ACC112 (cell line): ENCODE data around the gene PRAF2.

ENCODE experiments used
- H2AFZ ChIP-seq: fragments of 200-600 bp; sonication (generic); one replicate; pipeline ENCODE4 v1.6.0; 2017; ENCODE audit warnings: antibody characterized with exemption, low read length; ENCODE audit not compliant: unreplicated experiment
- H3K27ac ChIP-seq: fragments of 200-600 bp; sonication (generic); 2 replicates; pipeline ENCODE4 v1.5.1; 2014; ENCODE audit warnings: low read depth, mild to moderate bottlenecking, antibody characterized with exemption, low read length, moderate library complexity
- H3K27me3 ChIP-seq: fragments of 200-600 bp; sonication (generic); 2 replicates; pipeline ENCODE4 v1.6.1; 2014; ENCODE audit warnings: mild to moderate bottlenecking, antibody characterized with exemption, low read length, moderate library complexity, mixed read lengths; ENCODE audit not compliant: insufficient read depth
- H3K36me3 ChIP-seq: fragments of 200-600 bp; sonication (generic); 2 replicates; pipeline ENCODE4 v1.6.1; 2016; ENCODE audit warnings: mild to moderate bottlenecking, antibody characterized with exemption, low read length, moderate library complexity, mixed read lengths; ENCODE audit not compliant: insufficient read depth
- H3K4me1 ChIP-seq: fragments of 200-600 bp; sonication (generic); one replicate; pipeline ENCODE4 v1.6.1; 2016; ENCODE audit warnings: low read length, mixed read lengths; ENCODE audit not compliant: insufficient read depth, unreplicated experiment, control insufficient read depth
- H3K4me3 ChIP-seq: fragments of 200-600 bp; sonication (generic); 2 replicates; pipeline ENCODE4 v1.5.1; 2014; ENCODE audit warnings: mild to moderate bottlenecking, low read depth, low read length
- H3K79me2 ChIP-seq: fragments of 200-600 bp; sonication (generic); one replicate; pipeline ENCODE4 v1.6.0; 2016; ENCODE audit warnings: low read length; ENCODE audit not compliant: control insufficient read depth, unreplicated experiment, insufficient read depth

PRAF2 gene

GRCh38 chrX:49103637-49104036, 29.8 kb upstream of the PRAF2 start:
- Histone ChIP-seq H3K36me3 (no peaks in the 10 kb centered on the region), H3K27me3 (no peaks in the 10 kb centered on the region), H3K4me3 (no peak overlapping the region), H3K79me2 (no peaks in the 10 kb centered on the region), H2AFZ (no peak overlapping the region), H3K27ac (no peak overlapping the region), H3K4me1 (no peaks in the 10 kb centered on the region)

DNA sequence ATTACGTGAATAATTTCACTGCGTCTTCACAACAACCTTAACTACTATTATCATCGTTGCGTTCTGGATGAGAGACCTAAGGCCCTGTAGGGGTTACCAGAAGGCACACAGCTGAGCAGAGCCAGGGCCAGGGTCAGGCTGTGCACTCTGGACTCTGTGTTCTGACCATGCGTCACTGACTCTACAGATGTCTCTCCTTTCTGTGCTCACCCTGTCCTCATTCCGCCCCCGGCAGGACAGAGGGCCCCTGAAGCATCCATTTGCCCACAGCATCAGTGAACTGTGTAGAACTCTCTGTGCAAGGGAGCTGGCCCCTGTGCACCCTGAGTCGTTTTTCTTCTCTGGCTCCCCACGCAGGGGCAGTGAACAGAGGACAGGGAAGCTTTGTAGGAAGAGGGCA, 28.4 kb upstream of the PRAF2 start:
- H3K4me3 ChIP-seq, result no peak overlapping the region; the same call in 1 of the 2 replicates
- no peaks in the 10 kb centered on the region for H3K4me1 ChIP-seq
- H3K36me3 ChIP-seq, result no peaks in the 10 kb centered on the region
- H2AFZ ChIP-seq, result no peak overlapping the region
- H3K79me2 ChIP-seq, result no peaks in the 10 kb centered on the region
- no peak overlapping the region for H3K27ac ChIP-seq
- H3K27me3 ChIP-seq, result no peaks in the 10 kb centered on the region

DNA sequence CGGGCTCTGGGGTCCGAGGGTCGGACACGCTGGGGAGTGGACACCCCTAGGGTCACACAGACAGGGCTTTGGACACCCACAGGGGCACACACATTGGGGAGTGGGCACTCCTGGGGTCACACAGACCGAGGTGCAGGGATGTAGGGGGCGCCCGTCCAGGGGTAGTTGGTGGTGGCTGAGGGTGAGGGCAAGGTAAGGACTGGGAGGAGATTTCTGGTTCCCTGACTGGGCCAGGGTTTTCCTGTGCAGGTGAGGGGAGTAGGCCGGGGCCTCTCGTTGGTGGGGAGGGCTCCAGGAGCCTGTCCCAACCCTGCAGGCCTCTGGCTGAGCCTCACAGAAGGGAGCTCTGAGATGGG, 27.8 kb upstream of the PRAF2 start:
- Histone ChIP-seq H3K36me3 (no peaks in the 10 kb centered on the region), H3K79me2 (no peaks in the 10 kb centered on the region), H3K27ac (no peak overlapping the region), H2AFZ (no peak overlapping the region), H3K27me3 (no peaks in the 10 kb centered on the region), H3K4me3 (peak overlapping the region; percentile 78), H3K4me1 (no peaks in the 10 kb centered on the region)

DNA sequence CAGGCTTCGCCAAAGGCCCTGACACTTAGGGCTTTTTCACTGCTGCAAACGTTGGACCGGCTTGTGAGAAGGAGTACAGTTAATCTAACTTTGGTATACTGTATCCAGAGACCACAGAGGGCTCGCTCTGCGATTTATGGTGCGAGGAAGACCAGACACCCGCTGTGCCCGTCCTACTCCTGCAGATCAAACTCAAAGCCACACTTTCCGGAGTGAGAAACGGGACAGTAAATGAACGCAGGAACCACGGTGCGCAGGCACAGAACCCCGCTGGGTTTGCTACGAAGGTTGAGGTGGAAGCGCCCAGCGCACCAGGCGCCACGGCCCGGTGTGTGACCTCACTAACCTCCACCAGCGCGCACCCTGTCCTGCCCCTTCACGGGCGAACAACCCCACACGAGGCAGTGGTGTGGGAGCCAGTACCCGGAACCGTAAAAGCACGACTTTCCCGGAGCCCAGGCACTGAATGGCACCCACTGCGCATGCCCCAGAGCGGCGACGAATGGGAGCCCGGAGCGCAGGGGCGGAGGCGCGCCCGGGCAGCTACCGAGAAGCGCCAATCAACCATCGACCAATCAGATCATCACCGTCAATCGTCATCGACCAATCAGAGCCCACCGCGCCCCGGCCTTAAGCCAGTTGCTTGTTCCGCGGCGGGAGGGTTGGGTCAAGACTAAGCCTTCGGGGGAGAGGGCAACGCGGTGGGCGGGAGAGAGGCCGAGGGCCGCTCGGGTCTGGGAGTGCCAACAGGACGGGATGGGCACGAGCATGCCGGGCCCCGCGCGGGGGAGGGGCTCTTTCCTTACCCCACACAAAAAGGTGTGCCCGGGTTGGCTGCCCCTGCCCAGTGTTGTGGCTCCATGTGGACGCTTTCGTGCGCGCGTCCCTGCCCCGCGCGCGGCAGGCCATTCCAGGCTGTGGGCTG, 27.2 kb upstream of the PRAF2 start:
- H2AFZ ChIP-seq, result no peak overlapping the region
- H3K4me3 ChIP-seq, result peak overlapping the region; percentile 78
- H3K27ac ChIP-seq, result no peak overlapping the region
- no peaks in the 10 kb centered on the region for H3K27me3 ChIP-seq
- no peaks in the 10 kb centered on the region for H3K4me1 ChIP-seq
- no peaks in the 10 kb centered on the region for H3K79me2 ChIP-seq
- no peaks in the 10 kb centered on the region for H3K36me3 ChIP-seq

GRCh38 chrX:49096419-49096818, 22.6 kb upstream of the PRAF2 start:
- Histone ChIP-seq H3K27ac (no peak overlapping the region), H3K36me3 (no peaks in the 10 kb centered on the region), H2AFZ (no peak overlapping the region), H3K27me3 (no peaks in the 10 kb centered on the region), H3K4me1 (no peaks in the 10 kb centered on the region), H3K79me2 (no peaks in the 10 kb centered on the region), H3K4me3 (no peak overlapping the region)

DNA sequence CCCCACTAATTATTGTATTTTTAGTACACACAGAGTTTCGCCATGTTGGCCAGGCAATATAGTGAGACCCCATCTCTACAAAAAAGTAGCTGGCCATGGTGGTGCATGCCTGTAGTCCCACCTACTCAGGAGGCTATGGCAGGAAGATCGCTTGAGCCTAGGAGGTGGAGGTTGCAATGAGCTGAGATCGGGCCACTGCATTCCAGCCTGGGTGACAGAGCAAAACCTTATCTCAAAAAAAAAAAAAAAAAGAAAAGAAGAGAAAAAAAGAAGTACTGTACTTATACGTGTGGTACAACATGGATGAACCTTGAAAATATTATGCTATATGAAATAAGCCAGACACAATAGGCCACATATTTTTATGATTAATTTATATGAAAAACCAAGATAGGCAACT, 15.8 kb upstream of the PRAF2 start:
- Histone ChIP-seq H3K79me2 (no peaks in the 10 kb centered on the region), H3K4me1 (no peaks in the 10 kb centered on the region), H2AFZ (no peak overlapping the region), H3K4me3 (no peak overlapping the region), H3K36me3 (no peaks in the 10 kb centered on the region), H3K27ac (no peak overlapping the region), H3K27me3 (no peaks in the 10 kb centered on the region)

GRCh38 chrX:49082271-49082871, 8.6 kb upstream of the PRAF2 start:
- Histone ChIP-seq H2AFZ (no peak overlapping the region), H3K79me2 (no peaks in the 10 kb centered on the region), H3K27me3 (no peaks in the 10 kb centered on the region), H3K36me3 (no peaks in the 10 kb centered on the region), H3K4me3 (no peak overlapping the region), H3K4me1 (no peaks in the 10 kb centered on the region), H3K27ac (no peak overlapping the region)

- peak within 1 kb of the TSS; percentile 46 for H2AFZ ChIP-seq
- no peaks in the 10 kb centered on the region for H3K4me1 ChIP-seq
- peak within 1 kb of the TSS; percentile 82 for H3K4me3 ChIP-seq
- no peaks in the 10 kb centered on the region for H3K36me3 ChIP-seq
- H3K79me2 ChIP-seq, result no peaks in the 10 kb centered on the region
- H3K27me3 ChIP-seq, result no peaks in the 10 kb centered on the region
- peak within 1 kb of the TSS; percentile 80 for H3K27ac ChIP-seq
Observed at GRCh38 chrX:49079489-49080428, 6.0 kb upstream of the PRAF2 start, which contains the start of gene WDR45. TSS of gene WDR45 (minus strand) at chrX:49079887. CDS start at chrX:49078095, 1,792 bp downstream.

- Histone ChIP-seq H3K79me2 (peaks cover 4% of the 10 kb centered on the region), H3K4me1 (peaks cover 4% of the 10 kb centered on the region), H3K36me3 (no peaks in the 10 kb centered on the region), H3K27ac (no peak overlapping the region), H2AFZ (no peak overlapping the region), H3K4me3 (no peak overlapping the region), H3K27me3 (no peaks in the 10 kb centered on the region)
Observed at GRCh38 chrX:49077941-49078340, 4.1 kb upstream of the PRAF2 start.

DNA sequence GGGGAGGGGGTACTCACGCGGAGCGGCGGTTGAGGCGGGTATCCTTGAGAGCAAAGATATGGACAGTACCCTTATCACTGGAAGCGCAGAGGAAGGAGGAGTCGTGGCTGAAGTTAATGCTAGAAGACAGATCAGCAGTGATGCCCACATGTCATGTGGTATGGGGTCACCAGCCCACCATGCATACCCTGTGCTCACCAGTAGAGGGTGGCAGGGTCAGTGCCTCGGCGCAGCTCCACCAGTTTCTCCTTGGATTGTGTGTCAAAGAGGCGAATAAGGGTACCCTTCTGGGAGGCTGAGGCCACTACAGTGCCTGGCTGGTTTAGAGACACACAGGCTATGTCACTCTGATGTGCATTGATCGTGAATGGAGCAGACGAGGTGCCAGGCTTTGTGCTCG, 1.5 kb upstream of the PRAF2 start:
- Histone ChIP-seq H3K27me3 (no peaks in the 10 kb centered on the region), H3K27ac (no peak overlapping the region), H3K4me3 (no peak overlapping the region), H3K36me3 (no peaks in the 10 kb centered on the region), H3K4me1 (peaks cover 4% of the 10 kb centered on the region), H3K79me2 (peaks cover 6% of the 10 kb centered on the region), H2AFZ (no peak overlapping the region)
